Fibroblast of skin of left biceps (primary cell): ENCODE data around the gene DLG2.
"Not testable (repeated sequence)": the region's sequence is repeated elsewhere in the genome, so short reads cannot be mapped to it uniquely, and the experiment has no call there.

Source experiments
- DNase-seq, 2 experiments: peaks; one replicate each; pipeline ENCODE4 v3.0.0-alpha.2; 2013; ENCODE audit warnings: low read depth in 2 of 2

DLG2 gene

DNA sequence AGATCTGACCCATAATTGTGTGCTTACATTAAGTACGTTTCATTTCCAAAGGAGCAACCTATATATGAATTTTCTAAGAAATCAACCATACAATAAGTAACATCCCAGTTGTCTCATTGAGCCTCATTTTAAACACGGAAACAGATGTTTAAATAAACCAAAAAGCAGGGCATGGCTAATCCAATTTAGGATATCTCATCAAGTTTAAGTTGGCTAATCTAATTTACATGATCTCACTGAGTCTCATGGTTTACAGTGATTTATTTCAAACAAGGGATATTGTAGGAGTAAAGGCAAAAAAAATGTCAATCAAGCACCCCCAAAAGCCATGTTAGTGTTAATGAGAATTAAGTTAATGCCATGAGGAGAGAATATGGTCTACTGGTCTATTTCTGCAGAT is 1841.2 kb downstream of the DLG2 start:
- DNase-seq: no peak

- DNase-seq: no peak
Measured at GRCh38 chr11:83784419-83784818, 1842.7 kb downstream of the DLG2 start.

DNA sequence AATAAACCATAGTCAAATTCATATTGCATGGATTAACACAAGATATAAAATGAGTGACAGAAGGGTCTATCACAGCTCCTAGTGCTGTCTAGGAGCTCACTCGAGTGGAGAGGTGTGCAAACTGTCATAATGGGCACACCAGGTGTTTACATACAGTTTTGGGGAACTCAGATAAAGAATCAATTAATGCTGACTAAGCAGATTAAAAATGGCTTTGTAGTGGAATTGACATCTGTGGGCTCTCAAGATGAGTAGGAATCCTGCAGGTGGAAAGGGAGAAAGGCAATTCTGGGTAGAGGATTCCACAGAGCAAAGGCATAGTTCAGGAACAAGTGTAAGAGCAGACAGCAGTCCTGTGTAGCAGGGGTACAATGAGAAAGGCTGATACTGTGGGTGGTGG is 1844.8 kb downstream of the DLG2 start:
- DNase-seq: no peak

DNA sequence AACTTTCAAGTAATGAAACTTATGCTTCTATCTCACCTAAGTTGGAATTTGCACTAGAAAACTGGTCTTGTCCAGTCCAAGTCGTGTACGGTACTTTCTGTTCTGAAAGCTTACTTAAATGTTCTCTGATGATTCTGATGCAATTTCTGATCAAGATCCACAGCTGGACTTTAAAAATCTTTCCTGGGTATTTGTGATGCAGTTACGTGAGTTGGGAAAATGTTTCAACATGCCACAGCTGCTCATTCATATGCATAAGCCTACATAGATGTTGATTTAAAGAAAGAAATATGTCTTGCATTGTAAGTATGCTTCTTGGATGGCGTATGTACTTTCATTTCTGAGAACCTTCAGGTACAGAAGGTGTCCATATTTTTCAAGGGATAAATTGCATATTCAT is 1847.3 kb downstream of the DLG2 start:
- DNase-seq: no peak

- DNase-seq: no peak
Measured at GRCh38 chr11:83778596-83778995, 1848.5 kb downstream of the DLG2 start.

DNA sequence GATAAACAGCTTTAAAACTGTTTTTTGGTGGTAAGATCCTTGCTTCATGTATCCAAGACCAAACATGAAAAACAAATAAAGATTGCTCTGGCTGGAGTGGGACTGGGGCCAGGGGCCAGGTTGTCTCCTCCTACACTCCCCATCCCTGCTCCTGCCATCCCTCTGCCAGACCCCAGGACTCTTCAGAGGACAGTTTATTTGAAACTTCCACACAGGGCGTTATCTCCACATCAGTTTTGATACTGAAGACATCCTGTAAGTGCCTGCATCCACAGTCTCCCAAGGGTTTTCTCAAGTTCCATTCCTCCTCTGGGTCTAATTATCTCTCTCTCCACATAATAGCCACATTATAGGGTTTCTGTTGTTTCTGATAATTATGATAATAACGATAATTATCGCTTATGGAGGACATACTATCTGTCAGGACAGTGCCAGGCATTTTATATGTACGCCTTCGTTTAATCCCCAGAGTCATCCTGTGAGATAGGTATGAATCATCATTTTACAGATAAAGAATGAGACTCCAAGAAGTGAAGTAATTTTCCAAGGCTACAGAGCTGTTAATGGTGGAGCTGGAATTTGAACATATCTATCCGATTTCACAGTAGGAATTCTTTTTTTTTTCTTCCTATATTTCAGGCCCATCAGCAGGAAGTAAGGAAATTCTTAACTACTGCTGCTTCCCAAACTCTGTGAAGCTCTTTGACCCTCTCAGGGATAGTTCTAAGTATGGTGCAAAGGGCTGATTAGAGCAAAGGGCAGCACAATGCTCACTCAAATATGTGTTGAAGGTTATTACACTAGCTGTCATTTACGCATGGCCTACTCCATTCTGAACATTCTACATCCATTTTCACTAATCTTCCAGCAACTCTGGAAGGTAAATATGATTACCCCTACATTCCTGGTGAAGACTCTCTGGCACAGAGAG is 1852.9 kb downstream of the DLG2 start:
- DNase-seq: no peak

DNA sequence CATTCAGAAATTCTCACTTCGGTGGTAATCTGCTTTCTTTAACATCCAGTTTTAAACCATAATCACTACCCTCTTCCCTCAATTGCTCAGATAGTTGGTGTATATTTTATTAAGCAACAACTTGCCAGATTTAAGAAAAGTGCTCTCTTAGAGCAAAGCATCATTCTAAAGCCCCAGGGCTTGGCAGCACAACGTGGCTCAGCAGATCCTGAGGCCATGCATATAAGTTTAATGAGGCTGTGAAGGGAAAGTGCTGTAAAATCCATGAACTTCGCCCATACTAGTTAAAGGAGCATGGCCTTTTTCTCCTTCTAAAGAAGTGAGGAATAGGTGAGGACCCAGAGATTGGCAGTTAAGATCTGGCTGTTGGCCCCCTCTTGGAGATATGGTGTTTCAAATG is 1858.7 kb downstream of the DLG2 start:
- no peak for DNase-seq

GRCh38 chr11:83766932-83767331 is 1860.2 kb downstream of the DLG2 start:
- DNase-seq: no peak

- no peak for DNase-seq
Measured at GRCh38 chr11:83764643-83765042, 1862.5 kb downstream of the DLG2 start.

DNA sequence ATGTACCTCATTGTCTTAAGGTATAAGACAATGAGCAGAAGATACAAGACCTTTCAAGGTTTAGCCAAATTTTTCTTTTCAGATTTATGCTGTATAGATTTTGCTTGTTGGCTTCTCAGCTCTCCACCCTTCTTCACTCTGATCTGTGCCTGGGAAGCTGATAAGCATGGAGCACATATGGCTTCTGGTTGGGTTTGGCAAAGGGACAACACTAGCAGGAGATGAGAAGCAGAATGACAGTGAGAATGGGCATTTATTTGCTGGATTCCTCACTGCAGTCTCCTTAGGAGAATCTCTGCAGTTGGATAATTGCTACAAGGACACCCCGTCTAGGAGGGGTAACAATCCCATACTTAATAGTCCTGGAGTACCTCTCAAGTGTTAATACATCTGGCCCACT is 1866.2 kb downstream of the DLG2 start:
- DNase-seq: no peak

GRCh38 chr11:83759148-83759547 is 1868.0 kb downstream of the DLG2 start:
- no peak for DNase-seq

DNA sequence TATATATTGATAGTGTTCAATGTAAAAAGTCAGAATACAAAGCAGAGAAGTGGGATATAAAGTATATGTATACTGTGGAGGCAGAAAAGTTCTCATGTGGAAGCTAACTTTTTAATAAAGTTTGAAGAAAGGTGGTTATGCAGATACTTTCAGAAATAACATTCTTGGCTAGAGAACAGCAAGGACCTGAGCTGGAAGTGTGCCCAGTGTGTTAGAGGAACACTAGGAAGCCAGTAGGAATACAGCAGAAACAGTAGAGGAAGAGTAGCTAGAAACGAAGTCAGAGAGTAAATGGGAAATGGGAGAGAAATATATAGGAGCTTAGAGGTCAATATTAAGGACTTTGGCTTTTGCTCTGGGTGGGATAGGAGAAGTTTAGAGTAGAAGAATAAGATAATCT is 1876.1 kb downstream of the DLG2 start:
- no peak for DNase-seq

DNA sequence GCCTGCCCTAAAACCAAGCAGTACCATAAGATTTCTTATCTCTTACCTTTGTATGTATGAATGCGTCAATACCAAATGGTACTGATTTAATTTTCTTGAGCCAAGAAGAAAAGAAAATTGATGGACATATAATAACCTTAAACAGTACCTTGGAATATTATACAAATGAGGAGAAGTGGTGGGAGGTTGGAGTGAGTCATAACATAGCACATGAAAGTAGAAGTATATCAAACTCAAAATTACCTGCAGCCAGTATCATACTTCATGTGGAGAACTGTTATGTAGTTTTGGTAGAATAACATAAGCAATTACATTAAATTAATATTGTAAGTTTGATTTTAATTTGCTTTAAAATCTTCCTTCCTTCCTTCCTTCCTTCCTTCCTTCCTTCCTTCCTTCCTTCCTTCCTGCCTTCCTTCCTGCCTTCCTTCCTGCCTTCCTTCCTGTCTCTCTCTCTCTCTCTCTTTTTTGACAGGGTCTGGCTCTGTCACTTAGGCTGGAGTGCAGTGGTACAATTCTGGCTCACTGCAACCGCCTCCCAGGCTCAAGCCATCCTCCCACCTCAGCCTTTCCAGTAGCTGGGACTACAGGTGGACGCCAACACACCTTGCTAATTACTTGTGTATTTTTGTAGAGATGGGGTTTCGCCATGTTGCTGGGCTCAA is 1880.1 kb downstream of the DLG2 start:
- DNase-seq: no peak

DNA sequence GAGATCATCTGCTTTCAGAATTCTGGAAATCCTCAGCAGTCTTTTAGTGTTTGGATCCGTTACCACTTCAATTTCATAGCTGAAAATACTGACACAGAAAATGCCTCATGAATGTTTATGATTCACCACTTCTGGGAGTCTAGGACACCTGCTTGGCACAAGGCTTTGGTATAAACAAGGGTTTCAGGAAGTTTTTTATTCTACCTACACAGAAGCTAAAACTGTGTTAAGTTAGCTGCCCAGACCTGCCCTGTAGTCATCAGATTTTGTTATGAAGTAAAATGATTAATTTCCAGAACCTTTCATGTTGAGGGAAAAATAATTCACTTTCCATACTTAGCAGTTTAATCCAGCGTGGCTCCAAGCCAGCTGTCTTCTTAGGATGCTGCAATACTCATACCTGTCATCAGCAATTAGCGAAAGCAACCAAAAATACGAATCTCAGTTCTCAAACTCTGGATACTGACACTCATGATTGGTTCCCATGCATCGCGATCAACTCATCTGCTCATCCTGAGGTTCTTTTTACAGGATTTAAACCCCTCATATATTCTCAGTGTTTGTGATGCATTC is 1882.4 kb downstream of the DLG2 start:
- DNase-seq: no peak

DNA sequence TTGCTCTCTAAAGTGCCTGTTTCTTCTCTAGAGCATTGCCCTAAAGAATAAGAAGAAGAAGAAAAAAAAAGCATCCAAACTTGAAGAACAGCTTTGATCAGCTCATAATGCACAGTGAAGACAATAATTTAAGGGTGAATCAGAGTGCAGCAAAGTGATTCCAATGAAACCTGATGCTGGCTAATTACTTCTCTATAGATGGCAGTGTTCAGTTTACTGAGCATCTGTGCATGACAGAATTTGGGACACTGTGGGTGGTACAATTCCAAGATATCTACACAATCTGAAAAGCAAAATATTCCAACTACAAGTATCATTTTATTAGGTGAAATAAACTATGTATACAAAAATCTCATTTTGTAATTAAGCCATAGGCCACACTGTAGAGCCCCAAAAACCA is 1890.5 kb downstream of the DLG2 start:
- no peak for DNase-seq

DNA sequence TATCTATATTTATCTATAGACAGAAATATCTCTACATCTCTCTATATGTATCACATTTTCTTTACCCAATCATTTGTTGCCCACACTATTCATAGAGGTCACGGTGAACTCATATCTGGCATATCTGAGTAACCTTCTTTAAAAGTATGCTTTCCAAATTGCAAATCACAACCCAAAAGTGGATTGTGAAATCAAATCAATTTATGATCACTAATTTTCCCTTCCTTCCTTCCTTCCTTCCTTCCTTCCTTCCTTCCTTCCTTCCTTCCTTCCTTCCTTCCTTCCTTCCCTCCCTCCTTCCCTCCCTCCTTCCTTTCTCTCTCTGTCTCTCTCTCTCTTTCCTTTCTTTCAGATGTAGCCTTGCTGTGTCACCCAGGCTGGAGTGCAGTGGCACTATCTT is 1893.0 kb downstream of the DLG2 start:
- DNase-seq: no peak

DNA sequence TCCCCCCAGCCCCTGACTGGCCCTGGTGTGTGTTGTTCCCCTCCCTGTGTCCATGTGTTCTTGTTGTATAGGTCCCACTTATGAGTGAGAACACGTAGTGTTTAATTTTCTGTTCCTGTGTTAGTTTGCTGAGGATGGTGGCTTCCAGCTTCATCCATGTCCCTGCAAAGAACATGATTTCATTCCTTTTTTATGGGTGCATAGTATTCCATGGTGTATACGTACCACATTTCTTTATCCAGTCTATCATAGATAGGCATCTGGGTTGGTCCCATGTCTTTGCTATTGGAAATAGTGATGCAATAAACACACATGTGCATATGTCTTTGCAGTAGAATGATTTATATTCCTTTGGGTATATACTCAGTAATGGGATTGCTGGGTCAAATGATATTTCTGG is 1895.9 kb downstream of the DLG2 start:
- DNase-seq: not testable (repeated sequence)

GRCh38 chr11:83728281-83728680 is 1898.9 kb downstream of the DLG2 start:
- DNase-seq: no peak

GRCh38 chr11:83727251-83727650 is 1899.9 kb downstream of the DLG2 start:
- DNase-seq: no peak

- DNase-seq: no peak
Measured at GRCh38 chr11:83726316-83726715, 1900.8 kb downstream of the DLG2 start.

- DNase-seq: no peak
Measured at GRCh38 chr11:83725728-83726127, 1901.4 kb downstream of the DLG2 start.

DNA sequence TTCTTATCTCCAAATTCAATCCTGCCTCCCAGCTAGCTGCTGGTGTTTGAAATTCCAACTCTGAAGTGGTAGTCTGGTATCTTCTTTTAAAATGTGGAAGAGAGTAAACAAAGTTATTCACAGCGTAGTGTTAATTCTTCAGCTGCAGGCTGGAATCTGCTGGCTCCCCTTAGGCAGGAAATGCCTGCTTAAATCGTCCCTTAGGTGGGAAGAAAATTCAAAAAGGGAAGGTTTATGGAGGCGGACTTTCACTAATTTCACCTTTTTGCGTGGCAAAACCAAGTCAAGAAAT is 1901.9 kb downstream of the DLG2 start:
- no peak for DNase-seq

DNA sequence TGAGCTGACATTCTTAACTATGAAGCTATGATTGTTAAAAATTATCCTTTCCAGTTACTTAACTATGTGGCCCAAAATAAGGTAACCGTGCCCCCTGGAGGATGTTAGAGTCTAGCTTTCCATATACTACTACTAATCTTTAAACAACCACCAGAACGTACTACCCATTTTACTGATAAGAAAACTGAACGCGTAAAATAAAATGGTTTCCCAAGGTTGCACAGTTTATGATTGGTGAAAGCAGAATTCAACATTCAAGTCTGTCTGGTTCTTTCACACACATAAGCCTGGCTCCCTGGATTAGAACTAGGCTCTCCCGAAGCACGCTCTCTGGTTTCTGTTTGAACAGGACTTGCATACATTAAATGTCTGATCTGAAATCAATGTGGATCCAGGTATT is 1903.1 kb downstream of the DLG2 start:
- DNase-seq: peak in 1 of 2 experiments; percentile 26
